GM21390 (cell line): ENCODE data around the gene POLR1G.

Experiments
- ATAC-seq: cut with Tn5 transposase; IDR thresholded peaks from one replicate; pipeline ENCODE4 v1.9.1; 2021; ENCODE audit not compliant: unreplicated experiment

Gene POLR1G, protein sequence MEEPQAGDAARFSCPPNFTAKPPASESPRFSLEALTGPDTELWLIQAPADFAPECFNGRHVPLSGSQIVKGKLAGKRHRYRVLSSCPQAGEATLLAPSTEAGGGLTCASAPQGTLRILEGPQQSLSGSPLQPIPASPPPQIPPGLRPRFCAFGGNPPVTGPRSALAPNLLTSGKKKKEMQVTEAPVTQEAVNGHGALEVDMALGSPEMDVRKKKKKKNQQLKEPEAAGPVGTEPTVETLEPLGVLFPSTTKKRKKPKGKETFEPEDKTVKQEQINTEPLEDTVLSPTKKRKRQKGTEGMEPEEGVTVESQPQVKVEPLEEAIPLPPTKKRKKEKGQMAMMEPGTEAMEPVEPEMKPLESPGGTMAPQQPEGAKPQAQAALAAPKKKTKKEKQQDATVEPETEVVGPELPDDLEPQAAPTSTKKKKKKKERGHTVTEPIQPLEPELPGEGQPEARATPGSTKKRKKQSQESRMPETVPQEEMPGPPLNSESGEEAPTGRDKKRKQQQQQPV

DNA sequence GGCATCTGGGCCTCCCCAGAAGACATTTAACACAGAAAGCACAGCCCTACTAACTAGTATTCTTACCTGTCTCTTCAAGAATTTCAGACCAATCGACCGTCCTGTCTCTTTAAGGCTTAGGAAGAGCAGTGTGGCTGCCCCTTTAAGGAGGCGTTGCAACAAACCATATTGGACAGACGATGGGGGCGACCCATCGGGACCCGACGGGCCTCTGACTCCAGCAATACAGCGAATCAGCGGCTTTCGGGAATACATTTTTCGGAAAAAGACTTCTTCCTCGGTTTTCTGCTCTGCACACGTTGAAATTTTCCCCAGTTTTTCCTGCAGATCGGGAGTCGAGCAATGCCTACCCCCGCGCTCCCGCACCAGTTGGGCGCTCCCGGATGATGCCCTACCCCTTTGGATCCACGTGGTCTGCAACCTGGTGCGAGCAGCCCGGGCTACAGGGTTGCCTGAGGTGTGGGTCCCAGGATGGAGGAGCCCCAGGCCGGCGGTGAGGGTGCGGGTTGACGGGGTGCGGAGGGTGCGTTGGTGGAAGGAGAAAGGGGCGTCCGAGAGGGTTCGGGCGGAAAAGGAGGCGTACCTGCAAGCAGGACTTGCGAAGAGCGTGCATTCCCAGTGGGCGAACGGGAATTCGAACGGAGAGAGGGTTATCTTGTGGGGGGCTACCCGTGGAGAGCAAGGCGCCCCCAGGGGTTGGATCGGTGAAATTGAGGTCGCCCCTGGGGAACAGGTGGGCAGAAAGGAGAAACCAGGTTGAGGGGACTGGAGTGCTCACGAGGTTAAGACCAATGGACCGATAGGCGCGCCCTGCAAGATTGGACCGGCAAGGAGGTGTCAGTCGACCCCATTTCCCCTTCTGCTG, at the start of gene POLR1G:
Gene POLR1G, plus strand, starts transcription at position 419 of the 865 bp plus-strand sequence. Its CDS starts 53 bp downstream, at position 472.
- peak; percentile 73 for ATAC-seq

GRCh38 chr19:45356760-45357444, 49.5 kb upstream of the POLR1G start:
- ATAC-seq: no peak

GRCh38 chr19:45357445-45357783, 49.0 kb upstream of the POLR1G start:
- ATAC-seq: no peak

GRCh38 chr19:45358213-45358792, 48.1 kb upstream of the POLR1G start:
- no peak for ATAC-seq

- no peak for ATAC-seq
Observed at GRCh38 chr19:45361608-45362007, 44.8 kb upstream of the POLR1G start.

DNA sequence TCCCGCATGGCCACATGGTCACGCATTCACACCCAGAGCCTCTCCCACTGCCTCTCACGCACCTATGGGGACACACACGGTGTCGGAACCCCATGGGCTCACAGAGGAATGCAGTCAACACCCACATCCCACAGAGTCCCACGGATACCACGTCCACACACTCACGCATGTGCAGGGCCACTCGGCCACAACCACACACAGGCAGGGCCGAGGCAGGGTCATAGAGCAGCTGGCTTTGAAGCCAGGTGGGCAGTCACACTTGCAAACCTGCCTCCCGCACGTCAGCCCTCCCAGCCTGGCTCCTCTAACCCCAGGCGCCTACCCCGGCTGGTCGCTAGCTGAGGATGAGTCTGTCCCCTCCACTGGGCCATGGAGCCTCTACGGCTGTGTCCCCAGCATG, 44.2 kb upstream of the POLR1G start:
- ATAC-seq: no peak

GRCh38 chr19:45363861-45364459, 42.5 kb upstream of the POLR1G start:
- ATAC-seq: no peak

DNA sequence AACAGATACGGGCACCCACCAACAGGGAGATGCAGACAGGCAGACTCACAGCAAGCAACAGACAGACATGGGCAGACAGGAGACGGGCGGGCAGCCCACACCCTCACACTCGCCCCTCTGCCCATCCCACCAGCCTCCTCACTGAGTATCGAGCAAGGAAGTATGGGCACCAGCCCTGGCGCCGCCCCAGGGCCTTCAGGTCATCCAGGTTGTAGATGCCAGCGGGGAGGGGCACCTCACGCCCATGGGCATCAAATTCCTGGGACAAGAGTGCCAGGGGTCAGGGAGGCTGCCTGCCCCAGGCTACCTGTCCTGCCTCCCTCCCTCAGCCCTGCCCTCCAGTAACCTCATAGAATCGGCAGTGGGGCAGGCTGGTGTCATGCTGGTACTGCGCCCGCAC, 41.7 kb upstream of the POLR1G start:
- ATAC-seq: no peak

DNA sequence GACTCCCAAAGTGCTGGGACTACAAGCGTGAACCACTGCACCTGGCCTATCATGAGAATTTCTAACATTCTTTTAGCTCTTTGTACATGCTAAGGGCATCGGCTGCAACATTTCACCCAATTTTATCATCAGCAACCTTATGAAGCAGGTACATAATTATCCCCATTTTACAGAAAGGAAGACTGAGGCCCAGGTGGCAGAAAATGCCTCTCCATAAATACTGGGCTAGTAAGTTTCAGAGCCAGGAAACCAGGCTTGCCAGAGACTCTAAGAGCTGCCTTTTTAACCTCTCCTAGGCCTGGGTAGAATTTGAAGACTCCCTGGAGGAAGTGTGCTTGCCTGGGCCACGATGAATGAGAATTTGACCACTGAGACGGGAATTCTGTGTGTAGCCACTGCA, 38.3 kb upstream of the POLR1G start:
- ATAC-seq: no peak

GRCh38 chr19:45368737-45369340, 37.6 kb upstream of the POLR1G start:
- no peak for ATAC-seq

DNA sequence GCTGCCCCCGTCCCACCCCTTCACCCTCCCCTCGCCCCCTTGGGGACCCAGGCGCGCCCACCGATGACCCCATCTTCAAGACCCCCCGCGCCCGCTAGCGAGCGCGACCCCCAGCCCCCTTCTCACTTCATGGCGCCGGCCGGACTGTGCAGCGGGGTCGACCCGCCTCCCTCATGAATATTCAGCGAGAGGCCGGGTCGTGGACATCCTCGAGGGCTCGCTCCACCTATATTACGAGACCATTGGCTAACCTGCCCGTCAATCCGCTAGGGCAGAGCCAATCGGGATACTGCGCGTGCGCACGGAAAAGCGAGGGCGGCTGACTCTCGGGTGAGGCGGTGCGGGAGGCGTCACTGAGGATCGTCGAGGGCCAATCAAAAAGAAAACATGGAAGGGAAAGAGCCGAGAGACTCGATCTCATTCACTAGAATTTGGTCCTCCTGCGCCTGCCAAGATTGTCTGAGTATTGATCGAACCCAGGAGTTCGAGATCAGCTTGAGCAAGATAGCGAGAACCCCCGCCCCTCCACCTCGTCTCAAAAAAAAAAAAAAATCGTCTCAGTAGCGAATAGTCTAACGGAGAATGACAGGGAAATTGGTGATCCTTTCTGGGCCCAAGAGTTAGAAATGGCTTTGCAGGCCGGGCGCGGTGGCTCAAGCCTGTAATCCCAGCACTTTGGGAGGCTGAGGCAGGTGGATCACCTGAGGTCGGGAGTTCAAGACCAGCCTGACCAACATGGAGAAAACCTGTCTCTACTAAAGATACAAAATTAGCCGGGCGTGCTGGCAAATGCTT, 35.8 kb upstream of the POLR1G start, which contains the start of gene ERCC2:
Gene ERCC2, minus strand, starts transcription at position 164 of the 795 bp plus-strand sequence. Its CDS starts 33 bp downstream, at position 131.
- peak; percentile 93 for ATAC-seq

GRCh38 chr19:45376045-45376724, 30.3 kb upstream of the POLR1G start:
- no peak for ATAC-seq

GRCh38 chr19:45380107-45380506, 26.3 kb upstream of the POLR1G start:
- ATAC-seq: no peak

DNA sequence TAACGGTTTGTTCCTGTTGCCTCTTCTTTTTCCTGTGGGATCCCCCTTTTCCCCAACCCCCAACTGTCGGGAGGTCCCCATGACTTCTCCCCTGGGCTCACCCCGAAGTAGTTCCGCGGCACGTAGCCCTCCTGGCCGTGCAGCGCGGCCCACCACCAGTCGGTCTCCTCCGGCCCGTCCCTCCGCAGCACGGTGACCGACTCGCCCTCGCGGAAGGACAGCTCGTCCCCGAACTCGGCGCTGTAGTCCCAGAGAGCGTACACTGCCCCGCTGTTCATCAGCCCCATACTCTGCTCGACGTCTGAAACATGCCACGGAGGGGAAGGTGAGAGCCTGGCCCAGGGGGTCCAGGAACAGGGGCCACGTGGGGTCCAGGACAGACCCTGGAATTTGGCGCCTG, 24.0 kb upstream of the POLR1G start:
- ATAC-seq: no peak

DNA sequence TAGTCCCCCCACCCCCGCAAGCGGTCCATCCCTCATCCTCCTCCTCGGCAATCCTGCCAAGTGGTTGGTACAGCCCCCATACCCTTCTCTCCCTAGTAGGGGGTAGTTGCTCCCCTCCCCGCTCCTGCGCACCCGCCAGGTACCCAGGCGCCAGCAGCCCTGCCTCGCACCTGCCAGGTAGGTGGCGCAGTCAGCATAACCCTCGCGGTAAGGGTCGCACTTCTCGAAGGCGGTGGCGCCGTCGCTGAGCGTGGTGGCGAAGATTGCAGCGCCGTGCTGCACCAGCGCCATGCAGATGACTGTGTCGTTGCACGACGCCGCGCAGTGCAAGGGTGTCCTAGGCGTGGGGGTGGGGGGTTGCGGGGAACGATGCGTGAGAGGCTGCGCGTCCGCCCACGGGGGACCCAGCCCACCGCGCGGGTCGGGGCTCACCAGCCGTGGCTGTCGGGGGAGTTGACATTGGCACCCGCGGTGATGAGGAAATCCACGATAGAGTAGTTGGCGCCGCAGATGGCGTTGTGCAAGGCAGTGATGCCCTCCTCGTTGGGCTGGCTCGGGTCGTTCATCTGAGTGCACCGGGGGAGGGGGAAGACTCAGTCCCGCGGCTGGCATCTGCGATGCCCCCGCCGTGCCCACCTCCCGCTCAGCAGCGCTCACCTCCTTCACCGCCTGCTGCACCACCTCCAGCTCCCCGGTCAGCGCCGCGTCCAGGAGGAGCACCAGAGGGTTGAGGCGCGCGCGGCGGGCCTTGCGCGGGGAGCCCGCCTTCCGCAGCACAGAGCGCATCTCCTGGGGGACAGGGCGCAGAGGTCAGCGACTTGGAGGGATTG, 20.8 kb upstream of the POLR1G start:
- ATAC-seq: no peak

- ATAC-seq: no peak
Observed at GRCh38 chr19:45391346-45391745, 15.1 kb upstream of the POLR1G start.

DNA sequence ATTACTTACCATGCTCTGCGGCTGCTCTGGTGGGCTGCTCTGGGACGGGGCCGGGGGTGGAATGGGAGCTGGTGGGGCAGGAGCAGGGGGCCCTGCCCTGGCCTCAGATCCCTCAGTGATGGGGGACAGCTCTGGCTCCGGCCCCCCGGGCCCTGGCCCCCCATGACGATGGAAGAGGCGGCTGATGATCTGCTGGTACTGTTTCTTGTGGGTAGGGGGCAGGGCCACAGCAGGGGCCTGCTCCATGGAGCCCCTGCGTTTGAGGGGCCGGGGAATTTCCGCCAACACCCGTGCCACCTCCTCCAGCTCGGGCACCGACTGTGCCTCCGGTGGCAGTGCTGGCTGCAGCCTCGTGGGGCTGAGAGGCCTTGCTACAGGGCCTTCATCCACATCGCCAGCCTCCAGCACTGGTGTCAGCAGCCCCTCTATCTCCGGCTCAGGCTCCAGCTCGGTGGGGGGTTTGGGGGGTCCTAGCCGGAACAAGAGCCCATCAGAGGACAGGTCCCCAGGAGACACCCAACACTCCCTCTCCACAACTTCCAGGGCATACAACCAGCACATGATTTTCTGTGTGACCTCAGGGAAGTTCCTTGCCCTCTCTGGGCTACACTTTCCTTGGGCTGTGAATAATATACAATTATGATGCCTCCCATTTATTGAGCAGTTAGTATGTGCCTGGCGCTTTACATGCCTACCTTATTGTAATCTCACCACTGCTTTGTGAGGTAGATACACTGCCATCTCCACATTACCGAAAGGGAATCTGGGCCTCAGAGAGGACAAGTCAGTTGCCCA, 14.4 kb upstream of the POLR1G start:
- no peak for ATAC-seq
